Pancreas (tissue), 10 donors: ENCODE measurements around the gene LIMD2. TPM values are rescaled to one million over a fixed set of nuclear protein-coding genes. Genes with fewer than 3 reads are reported as not detected.

Experiments used
- ATAC-seq, 4 donors: fragments of 200-7000 bp; cut with Tn5 transposase; one replicate each; pipeline versions ENCODE4 v1.8.0 to v1.9.1; 2020; ENCODE audit warnings: mild to moderate bottlenecking in 4 of 4, moderate library complexity in 4 of 4
- DNase-seq, 6 donors: peaks; one replicate each; pipeline ENCODE4 v3.0.0-alpha.2; 2020
- FAIRE-seq: peaks from 2 replicates; lab custom pipeline; 2012; peaks lifted over from hg19 to GRCh38; lab: Jason Lieb, UNC
- H3K27ac ChIP-seq, 4 donors: fragments of 200-600 bp; sonication (generic); 1 replicate in 3 of 4; 2 replicates in 1 of 4; pipeline versions ENCODE4 v1.5.0 to v1.8.0; 2020
- H3K27me3 ChIP-seq, 4 donors: fragments of 200-600 bp; one replicate each; pipeline ENCODE4 v1.8.0; 2021
- H3K36me3 ChIP-seq, 3 donors: fragments of 200-600 bp; sonication (generic) in 1 of 3; one replicate each; pipeline versions ENCODE4 v1.5.0 to v1.8.0; 2020 to 2021
- H3K4me1 ChIP-seq, 3 donors: fragments of 200-600 bp; one replicate each; pipeline ENCODE4 v1.8.0; 2021
- H3K4me3 ChIP-seq, 4 donors: fragments of 200-600 bp; sonication (generic) in 2 of 4; one replicate each; pipeline versions ENCODE4 v1.5.0 to v1.8.0; 2020 to 2021
- H3K9me3 ChIP-seq, 4 donors: fragments of 200-600 bp; one replicate each; pipeline ENCODE4 v1.8.0; 2021
- CTCF ChIP-seq, 4 donors: fragments of 200-600 bp; sonication (generic) in 3 of 4; IDR thresholded peaks; one replicate each; pipeline versions ENCODE4 v1.5.0 to v1.8.0; 2021; ENCODE audit warnings: antibody characterized with exemption in 4 of 4
- WGBS, 2 donors: extraction: QIAGEN DNeasy Blood & Tissue Kit; methylation state at CpG; one replicate each; pipeline ENCODE4 v1.1.7; 2013; 5-methylcytosine and 5-hydroxymethylcytosine counted together
- intact Hi-C, 3 donors: fragments of 100-400 bp; cut with DNase I; formaldehyde crosslinking; loops; one replicate each; pipeline versions ENCODE4 v1.11.1 to v1.14.2; 2022
- polyA plus RNA-seq, 2 donors: library from polyadenylated mRNA; stranded (reverse); fragments of 200-250 nt; gene quantifications; one replicate each; pipeline ENCODE4 v1.2.3, GENCODE V29; 2013
- total RNA-seq, 6 donors: library from RNA; stranded (reverse); fragmentation: NEBNext Ultra II Directional in 4 of 6; extraction: Animal tissue kit (Norgen Biotek cat#: 25700) in 4 of 6; gene quantifications; one replicate each; pipeline versions ENCODE4 v1.2.1 to v1.2.4, GENCODE V29; 2021 to 2023
- donor health status: healthy with polysubstance abuse.
- donor health status: DM: no; HTN: no; CAD: no; lungs with moderate emphysema.
- donor health status: DM: no; HTN: no; CAD: no.
- donor health status: control.
- donor health status: control.
- donor health status: Bipolar disorder and iron deficiency.
- donor health status: DM: yes; HTN: yes; CAD: no.
- donor health status: DM: no; HTN: no; CAD: no.
- donor health status: DM: no; HTN: no; CAD: no.
- donor health status: DM: yes; HTN: yes; CAD: no.

Gene LIMD2
- total and polyA plus RNA-seq, 8 donors: 1.4 to 16.6 (median 5.7) TPM

GRCh38 chr17:63672856-63673255 lies 27.1 kb downstream of the LIMD2 start:
- no peak overlapping the region for H3K27ac ChIP-seq
- peaks cover 15 to 24% (median 23%) of the 10 kb centered on the region in 3 donors for H3K4me1 ChIP-seq
- TF ChIP-seq CTCF (IDR thresholded peaks at IDR 0.05): no peak
- no peak overlapping the region for H3K4me3 ChIP-seq
- ATAC-seq: no peak
- no peaks in the 10 kb centered on the region for H3K9me3 ChIP-seq
- H3K36me3 ChIP-seq: peaks cover 0 to 5% (median 0%) of the 10 kb centered on the region in 3 donors
- intact Hi-C loops: no loop called here
- no peak for FAIRE-seq
- H3K27me3 ChIP-seq: no peaks in the 10 kb centered on the region
- DNase-seq: no peak
- whole genome bisulfite sequencing, 2 donors: 96 to 100% methylated on average over 2 of the region's 2 CpGs

- Histone ChIP-seq H3K36me3 (peaks cover 0 to 22% (median 0%) of the 10 kb centered on the region in 3 donors), H3K9me3 (no peaks in the 10 kb centered on the region), H3K4me1 (no peaks in the 10 kb centered on the region), H3K27me3 (no peaks in the 10 kb centered on the region), H3K4me3 (no peak overlapping the region), H3K27ac (peak overlapping the region in 1 of 4 donors; percentile 12)
- peak in 3 of 4 donors; percentile 9 to 71 (median 58) for ATAC-seq
- no peak for FAIRE-seq
- DNase-seq: no peak
- WGBS, 2 donors: 83 to 84% methylated on average over 5 of the region's 5 CpGs
- no peak for TF ChIP-seq CTCF (IDR thresholded peaks at IDR 0.05)
- intact Hi-C loops: no loop called here
Observed at GRCh38 chr17:63665527-63666214, 34.3 kb downstream of the LIMD2 start.

GRCh38 chr17:63659850-63660249 lies 40.1 kb downstream of the LIMD2 start:
- H3K27ac ChIP-seq: no peak overlapping the region
- ATAC-seq (no peak), DNase-seq (no peak), FAIRE-seq (no peak)
- no peaks in the 10 kb centered on the region for H3K9me3 ChIP-seq
- no peaks in the 10 kb centered on the region for H3K27me3 ChIP-seq
- intact Hi-C loops: no loop called here
- no peaks in the 10 kb centered on the region for H3K4me1 ChIP-seq
- 80 to 85% methylated on average over 3 of the region's 3 CpGs for WGBS, 2 donors
- no peak overlapping the region for H3K4me3 ChIP-seq
- TF ChIP-seq CTCF (IDR thresholded peaks at IDR 0.05): no peak
- peaks cover 0 to 10% (median 0%) of the 10 kb centered on the region in 3 donors for H3K36me3 ChIP-seq

DNA sequence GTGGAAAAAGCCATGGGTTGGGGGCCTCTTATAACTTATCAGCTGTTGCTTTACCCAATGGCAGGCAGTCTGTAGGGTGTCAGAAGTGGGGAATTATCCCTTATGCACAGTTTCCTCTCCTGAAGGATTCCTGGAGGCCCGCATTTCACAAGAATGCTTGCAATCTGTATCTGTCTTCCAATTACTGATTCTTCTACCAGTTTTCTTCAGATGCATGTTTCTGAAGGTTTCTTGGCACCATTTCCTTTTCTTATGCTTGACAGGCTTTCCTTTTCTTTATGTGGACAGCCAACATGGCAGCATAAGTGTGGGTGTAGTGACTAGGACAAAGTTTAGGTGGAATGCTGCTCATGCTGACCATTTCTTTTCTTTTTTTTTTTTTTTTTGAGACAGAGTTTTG lies 41.6 kb downstream of the LIMD2 start:
- no peak overlapping the region for H3K27ac ChIP-seq
- H3K4me1 ChIP-seq: peaks cover 0 to 2% (median 0%) of the 10 kb centered on the region in 3 donors
- intact Hi-C loops: no loop called here
- no peak overlapping the region for H3K4me3 ChIP-seq
- FAIRE-seq (no peak), ATAC-seq (no peak), DNase-seq (no peak)
- no peaks in the 10 kb centered on the region for H3K27me3 ChIP-seq
- H3K36me3 ChIP-seq: peaks cover 0 to 10% (median 0%) of the 10 kb centered on the region in 3 donors
- H3K9me3 ChIP-seq: no peaks in the 10 kb centered on the region
- WGBS, 2 donors: 97 to 100% methylated on average over 1 of the region's 1 CpG
- no peak for TF ChIP-seq CTCF (IDR thresholded peaks at IDR 0.05)

DNA sequence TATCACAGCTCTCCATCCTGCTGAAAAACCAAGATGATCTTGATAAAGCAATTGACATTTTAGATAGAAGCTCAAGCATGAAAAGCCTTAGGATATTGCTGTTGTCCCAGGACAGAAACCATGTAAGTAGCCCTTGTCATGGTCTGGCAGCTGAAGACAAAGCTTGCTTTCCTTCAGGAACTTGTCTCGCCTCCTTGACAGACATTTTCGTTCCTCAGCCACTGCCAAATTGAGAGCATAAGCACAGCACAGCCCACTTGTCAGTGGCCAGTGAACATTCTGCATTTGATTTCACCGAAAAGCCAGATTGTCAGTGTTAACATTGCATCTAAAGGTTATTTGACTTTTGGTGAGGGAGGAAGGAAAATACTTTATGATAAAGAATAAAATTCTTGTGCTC lies 42.1 kb downstream of the LIMD2 start:
- peaks cover 0 to 5% (median 0%) of the 10 kb centered on the region in 3 donors for H3K4me1 ChIP-seq

More for the DNA sequence above, 42.1 kb downstream of the LIMD2 start:
- FAIRE-seq (no peak), ATAC-seq (no peak), DNase-seq (no peak)
- H3K36me3 ChIP-seq: peaks cover 0 to 10% (median 0%) of the 10 kb centered on the region in 3 donors
- H3K27me3 ChIP-seq: no peaks in the 10 kb centered on the region
- H3K4me3 ChIP-seq: no peak overlapping the region
- no peak overlapping the region for H3K27ac ChIP-seq
- no peak for TF ChIP-seq CTCF (IDR thresholded peaks at IDR 0.05)
- H3K9me3 ChIP-seq: no peaks in the 10 kb centered on the region
- intact Hi-C loops: no loop called here
- WGBS, 2 donors: 94 to 96% methylated on average over 3 of the region's 3 CpGs
